ENCODE measurements around the gene ROMO1.
A peak's percentile ranks its signal among the peaks of the same experiment; 100 is the strongest.

The ROMO1 gene

GRCh38 chr20:35699127-35699956, at the start of gene ROMO1, which contains the start of gene NFS1:
Gene ROMO1 (plus strand): TSS chr20:35699405. CDS start chr20:35699633, 228 bp downstream.
Gene NFS1 (minus strand): TSS chr20:35699352. CDS start chr20:35699288, 64 bp downstream.
- peak; percentile 91 for DNase-seq

- DNase-seq, result no peak
Observed at GRCh38 chr20:35650632-35651031, 48.6 kb upstream of the ROMO1 start.

- no peak for DNase-seq
Observed at GRCh38 chr20:35651958-35652357, 47.2 kb upstream of the ROMO1 start.

- no peak for DNase-seq
Observed at GRCh38 chr20:35652641-35653429, 46.4 kb upstream of the ROMO1 start.

GRCh38 chr20:35653430-35653734, 45.8 kb upstream of the ROMO1 start:
- DNase-seq, result no peak

- no peak for DNase-seq
Observed at GRCh38 chr20:35653893-35654292, 45.3 kb upstream of the ROMO1 start.

GRCh38 chr20:35654415-35654814, 44.8 kb upstream of the ROMO1 start:
- DNase-seq, result no peak

GRCh38 chr20:35657271-35657670, 41.9 kb upstream of the ROMO1 start:
- no peak for DNase-seq

GRCh38 chr20:35660122-35660937, 38.9 kb upstream of the ROMO1 start:
- peak; percentile 43 for DNase-seq

- DNase-seq, result peak; percentile 37
Observed at GRCh38 chr20:35661053-35661452, 38.2 kb upstream of the ROMO1 start.

- no peak for DNase-seq
Observed at GRCh38 chr20:35661908-35662307, 37.3 kb upstream of the ROMO1 start.

GRCh38 chr20:35662551-35662950, 36.7 kb upstream of the ROMO1 start:
- peak; percentile 53 for DNase-seq

GRCh38 chr20:35663516-35664465, 35.4 kb upstream of the ROMO1 start:
- DNase-seq, result peak; percentile 69

GRCh38 chr20:35664466-35665206, 34.6 kb upstream of the ROMO1 start, which contains the start of the genes CPNE1 and RBM12:
Gene CPNE1 (minus strand): TSS chr20:35664900. CDS start chr20:35632923, 31,977 bp downstream.
Gene RBM12 (minus strand): TSS chr20:35664900. CDS start chr20:35655322, 9,578 bp downstream.
- peak; percentile 96 for DNase-seq

GRCh38 chr20:35665949-35666288, 33.3 kb upstream of the ROMO1 start:
- DNase-seq, result no peak

- DNase-seq, result no peak
Observed at GRCh38 chr20:35669221-35669620, 30.0 kb upstream of the ROMO1 start.

GRCh38 chr20:35669681-35670080, 29.5 kb upstream of the ROMO1 start:
- no peak for DNase-seq

- no peak for DNase-seq
Observed at GRCh38 chr20:35673884-35674283, 25.3 kb upstream of the ROMO1 start.

GRCh38 chr20:35674921-35675320, 24.3 kb upstream of the ROMO1 start:
- no peak for DNase-seq

- no peak for DNase-seq
Observed at GRCh38 chr20:35680452-35681183, 18.6 kb upstream of the ROMO1 start.

All from activated CD4-positive, alpha-beta T cell treated with anti-CD3 and anti-CD28 coated beads, Interleukin-2, Interleukin-6, amounts not matched to agents 100 ng/mL and 50 ng/mL, durations not matched to agents 16 hours and 8 hours (primary cell).